CD4-positive, alpha-beta T cell treated with Interferon alpha-2 for 1 hour (primary cell): Measurements from ENCODE around the gene BANP.
"Not testable (repeated sequence)": the region's sequence is repeated elsewhere in the genome, so short reads cannot be mapped to it uniquely, and the experiment has no call there.

Source experiments
- DNase-seq, 2 donors: peaks; one replicate each; pipeline ENCODE4 v3.0.0-alpha.2; 2020 to 2022

The BANP gene

DNA sequence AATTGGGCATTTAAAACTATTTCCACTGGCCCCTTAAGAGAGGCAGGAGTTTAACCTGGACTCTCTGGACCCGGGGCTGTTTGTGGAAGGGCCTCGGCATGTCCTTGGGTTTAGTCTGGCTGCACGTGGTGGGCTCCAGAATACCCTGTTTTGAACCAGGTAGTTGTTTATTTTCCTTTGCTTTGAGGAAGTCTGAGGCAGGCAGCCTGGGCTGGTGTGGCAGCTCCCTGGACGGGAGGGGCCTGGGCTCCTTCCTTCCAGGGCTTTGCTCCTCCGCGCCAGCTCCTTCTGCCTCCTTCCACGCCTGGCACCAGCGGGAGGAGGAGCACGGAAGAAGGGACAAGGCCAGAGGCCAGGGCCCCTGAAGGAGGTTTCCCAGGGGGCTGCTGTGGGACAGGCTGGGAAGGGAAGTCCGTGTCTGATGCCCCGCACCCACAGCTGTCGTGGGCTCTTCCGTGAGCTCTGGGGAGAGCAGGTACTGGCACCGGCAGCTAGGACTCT is 15.5 kb downstream of the BANP start:
- DNase-seq, result no peak

- no peak for DNase-seq
These were observed 17.3 kb downstream of the BANP start for GRCh38 chr16:87968541-87968940.

GRCh38 chr16:87970186-87970585 is 19.0 kb downstream of the BANP start:
- no peak for DNase-seq

GRCh38 chr16:87971933-87972332 is 20.7 kb downstream of the BANP start:
- no peak for DNase-seq

DNA sequence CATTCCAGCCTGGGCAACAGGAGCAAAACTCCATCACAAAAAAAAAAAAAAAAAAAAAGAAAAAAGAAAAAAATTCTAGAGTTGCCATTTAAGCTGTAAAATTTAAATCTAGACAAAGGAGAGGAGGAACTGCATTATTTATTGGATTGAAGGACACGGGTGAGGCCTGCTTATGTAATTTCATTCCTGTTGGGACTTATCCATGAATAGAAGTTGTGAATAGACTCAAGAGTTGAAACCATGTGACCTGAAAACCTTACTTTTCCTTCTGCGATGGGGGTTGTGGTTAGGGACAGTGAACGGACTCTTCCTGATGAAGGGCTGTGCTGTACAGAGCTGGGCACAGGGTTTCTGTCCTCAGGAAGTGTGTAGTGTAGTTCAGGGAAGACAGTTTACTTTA is 22.5 kb downstream of the BANP start:
- DNase-seq, result no peak

DNA sequence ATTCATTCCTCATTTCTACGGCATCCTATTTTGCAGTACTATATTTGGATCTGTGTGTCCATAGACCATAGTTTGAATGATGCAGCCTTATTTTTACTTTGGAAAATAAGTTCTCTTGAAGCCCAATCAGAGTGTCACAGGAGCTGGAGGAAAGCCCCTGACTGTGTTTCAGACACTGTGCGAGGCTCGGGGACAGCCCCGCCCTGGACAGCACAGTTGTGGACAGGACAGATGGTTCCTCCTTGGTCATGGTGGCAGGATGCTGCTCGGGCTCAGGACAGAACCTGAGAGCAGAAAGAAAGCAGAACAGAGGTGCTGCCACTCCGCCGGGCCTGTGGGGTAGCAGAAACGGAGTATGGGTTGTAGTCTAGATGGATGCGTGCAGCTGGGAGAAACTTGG is 22.9 kb downstream of the BANP start:
- no peak for DNase-seq

DNA sequence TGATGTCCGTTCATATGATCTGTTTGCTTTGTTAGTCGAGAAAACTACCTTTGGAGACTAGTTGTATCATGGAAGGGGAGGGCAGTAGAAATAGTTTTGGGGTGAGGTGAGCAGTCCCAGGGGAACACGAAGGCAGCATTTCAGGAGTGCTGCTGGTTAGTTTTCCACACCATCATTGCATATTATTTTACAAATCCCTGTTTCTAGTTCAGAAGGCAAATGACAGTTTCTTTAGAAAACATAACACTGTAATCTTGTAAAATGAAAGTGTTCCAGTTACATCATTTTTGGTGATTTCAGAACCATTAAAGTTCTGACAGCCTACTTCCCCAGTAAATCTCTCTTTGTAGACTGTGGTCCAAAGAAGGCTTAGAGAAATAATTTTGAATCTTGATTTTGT is 25.4 kb downstream of the BANP start:
- no peak for DNase-seq

DNA sequence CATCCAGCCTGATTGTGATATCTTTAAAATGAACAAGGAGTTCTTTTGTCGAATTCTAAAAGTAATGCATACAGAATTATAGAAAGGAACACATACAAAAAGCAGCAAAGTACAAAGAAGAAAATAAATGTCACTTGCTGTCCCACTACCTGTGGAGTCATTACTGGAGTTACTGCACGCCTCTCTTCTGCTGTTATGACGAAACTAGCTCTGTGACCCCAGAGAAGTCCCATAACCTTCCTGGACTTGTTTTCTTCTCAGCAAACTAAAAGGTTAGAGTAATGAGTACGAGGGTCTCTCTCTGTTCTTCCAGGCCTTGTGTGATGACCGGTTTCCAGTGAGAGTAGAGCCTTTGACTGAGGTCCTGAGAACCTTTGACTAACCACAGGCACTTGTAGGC is 26.9 kb downstream of the BANP start:
- DNase-seq, result no peak

DNA sequence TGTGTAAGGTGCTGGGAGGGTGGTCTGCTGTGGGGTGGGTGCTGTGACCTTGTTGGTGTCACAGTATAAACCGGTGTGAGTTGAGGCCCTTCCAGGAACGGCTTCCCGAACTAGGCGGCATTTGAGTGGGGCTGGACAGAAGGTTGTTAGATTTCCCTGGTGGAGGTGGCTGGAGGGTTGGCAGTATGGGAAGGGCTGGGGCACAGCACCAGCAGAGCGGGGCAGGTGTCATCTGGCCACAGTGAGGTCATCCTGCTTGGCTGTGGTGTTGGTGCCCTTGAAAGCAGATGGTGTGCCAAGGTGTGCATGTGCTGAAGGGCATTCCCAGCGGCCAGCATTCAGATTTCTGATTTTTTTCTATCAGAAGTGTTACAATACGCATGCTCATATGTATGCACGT is 28.1 kb downstream of the BANP start:
- DNase-seq, result no peak

GRCh38 chr16:87979911-87980630 is 28.8 kb downstream of the BANP start:
- DNase-seq, result not testable (repeated sequence)

DNA sequence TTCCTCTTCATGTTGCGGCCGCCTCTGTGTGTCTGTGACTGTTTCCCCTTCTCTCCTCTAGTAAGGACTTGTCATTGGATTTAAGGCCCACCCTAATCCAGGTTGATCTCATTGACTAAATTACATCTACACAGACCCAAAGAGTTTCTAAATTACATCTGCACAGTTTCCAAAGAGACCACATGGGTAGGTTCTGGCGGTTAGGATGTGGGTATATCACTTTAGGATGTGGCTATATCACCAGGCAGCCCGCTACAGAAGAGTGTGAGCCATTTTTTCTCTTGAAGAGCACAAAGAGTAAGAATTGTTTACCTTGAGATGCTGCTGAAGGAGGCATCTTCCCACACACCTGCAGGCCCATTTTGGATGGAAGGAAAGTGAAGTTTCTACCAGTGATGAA is 30.1 kb downstream of the BANP start:
- DNase-seq, result peak in 1 of 2 donors; percentile 33

- no peak for DNase-seq
These were observed 31.4 kb downstream of the BANP start for GRCh38 chr16:87982581-87983041.

- DNase-seq, result not testable (repeated sequence)
These were observed 32.0 kb downstream of the BANP start for GRCh38 chr16:87983072-87983736.

DNA sequence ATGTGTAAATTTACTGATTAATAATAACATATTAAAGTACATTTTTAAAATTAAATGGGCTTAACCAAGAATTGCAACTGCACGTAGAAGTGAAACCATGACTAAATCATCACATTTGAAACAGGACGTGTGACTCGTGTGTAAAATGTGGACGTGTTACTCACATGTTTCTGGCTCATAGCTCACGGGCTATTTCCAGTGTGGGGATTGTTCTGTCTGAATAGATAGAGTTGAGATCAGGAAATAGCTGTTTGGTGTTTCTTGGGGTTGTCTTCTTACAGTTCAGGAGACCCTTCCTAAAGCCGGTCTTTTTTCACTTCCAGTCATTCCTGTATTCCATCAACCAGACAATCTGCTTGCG is 32.5 kb downstream of the BANP start:
- not testable (repeated sequence) for DNase-seq

- DNase-seq, result not testable (repeated sequence)
These were observed 32.9 kb downstream of the BANP start for GRCh38 chr16:87984180-87984579.

- no peak for DNase-seq
These were observed 33.5 kb downstream of the BANP start for GRCh38 chr16:87984632-87985267.

DNA sequence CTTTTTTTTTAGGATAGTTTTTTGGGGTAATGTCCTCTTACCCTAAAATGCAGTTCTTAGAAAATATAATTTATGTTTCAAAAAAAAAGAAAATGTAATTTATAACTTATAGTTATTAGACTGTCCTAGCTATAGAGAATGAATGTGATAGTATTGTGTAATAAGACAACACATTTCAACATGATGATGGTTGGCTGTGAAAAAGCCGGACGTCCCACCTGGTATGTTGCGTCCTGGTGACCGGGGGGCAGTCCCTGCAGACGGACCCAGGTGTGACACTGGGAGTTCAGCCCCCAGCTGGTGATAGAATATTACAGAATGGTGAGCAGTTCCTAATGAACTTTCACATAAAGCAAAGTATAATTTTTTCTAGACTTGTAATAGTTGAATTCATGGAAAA is 34.3 kb downstream of the BANP start:
- not testable (repeated sequence) for DNase-seq

DNA sequence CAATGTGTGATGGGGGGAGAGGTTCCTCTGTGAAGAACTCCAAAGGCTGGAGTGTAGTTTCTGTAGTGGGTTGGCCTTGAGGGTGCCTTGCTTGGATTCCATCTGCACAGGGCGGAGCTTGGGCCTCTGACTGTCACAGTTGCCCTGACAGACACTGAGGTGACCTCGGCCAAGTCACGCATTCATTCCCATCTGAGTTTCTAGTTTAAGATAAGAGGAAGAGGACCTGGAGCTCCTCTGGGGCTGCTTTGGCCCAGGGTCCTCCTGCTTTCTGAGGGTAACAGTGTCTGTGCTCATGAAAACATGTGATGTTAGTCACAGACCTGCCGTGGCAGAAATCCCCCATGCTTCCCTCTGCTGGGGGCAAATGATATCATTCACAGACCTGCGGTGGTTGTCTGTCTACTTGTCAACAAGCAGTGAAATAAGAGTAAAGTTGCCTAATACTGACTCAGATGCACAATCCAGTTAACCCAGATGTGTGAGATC is 35.2 kb downstream of the BANP start:
- DNase-seq, result peak in 1 of 2 donors; percentile 12

- not testable (repeated sequence) for DNase-seq
These were observed 37.4 kb downstream of the BANP start for GRCh38 chr16:87988596-87988995.

DNA sequence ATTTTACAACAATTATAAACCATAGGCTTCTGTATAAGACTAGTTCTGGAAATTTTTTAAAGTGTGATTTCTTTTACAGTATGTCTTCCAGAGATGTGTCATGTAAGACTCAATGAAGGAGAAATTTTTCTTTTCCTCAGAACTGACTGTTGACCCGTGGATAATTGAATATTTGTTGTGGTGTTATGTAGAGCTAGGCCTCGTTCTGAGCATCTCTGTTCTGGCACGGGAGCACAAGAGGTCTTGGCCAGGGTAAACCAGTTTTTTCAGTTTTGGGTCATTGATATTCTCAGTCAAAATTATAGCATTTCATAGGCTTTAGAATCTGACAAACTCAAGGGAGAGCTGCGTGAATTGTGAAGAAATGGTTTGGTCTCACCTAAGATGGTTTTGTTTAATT is 39.0 kb downstream of the BANP start:
- not testable (repeated sequence) for DNase-seq

GRCh38 chr16:87992142-87992541 is 40.9 kb downstream of the BANP start:
- not testable (repeated sequence) for DNase-seq

GRCh38 chr16:87993901-87994300 is 42.7 kb downstream of the BANP start:
- DNase-seq, result no peak

DNA sequence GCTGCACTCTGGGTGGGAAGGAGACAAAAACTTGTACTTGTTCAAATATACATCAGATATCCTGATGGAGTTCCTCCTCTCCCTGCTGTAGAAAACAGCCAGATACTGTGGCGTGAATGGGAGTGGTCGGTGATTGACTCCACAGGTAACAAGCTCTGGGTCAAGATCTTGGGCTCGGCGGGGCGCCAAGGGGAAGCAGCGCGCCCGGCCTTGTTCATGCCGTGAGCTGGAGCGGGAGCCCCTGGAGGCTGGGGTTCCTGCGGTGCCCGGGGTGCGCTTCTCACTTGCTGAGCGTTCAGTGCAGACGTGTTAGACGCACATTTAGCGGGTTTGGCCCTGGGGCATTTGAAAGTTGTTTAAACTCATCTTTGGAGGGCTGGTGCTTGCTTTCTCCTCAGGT is 44.4 kb downstream of the BANP start:
- no peak for DNase-seq
